Inferior parietal cortex (tissue), 1 donor: ENCODE data around the gene BANF1.
"Not testable (repeated sequence)": the region's sequence is repeated elsewhere in the genome, so short reads cannot be mapped to it uniquely, and the experiment has no call there.

Experiments
- DNase-seq: peaks from one replicate; pipeline ENCODE4 v3.0.0-alpha.2; 2016; ENCODE audit errors: extremely low spot score

Gene BANF1

GRCh38 chr11:65978391-65979238, 23.7 kb upstream of the BANF1 start:
- DNase-seq, result no peak

GRCh38 chr11:65979261-65979759, 23.0 kb upstream of the BANF1 start:
- no peak for DNase-seq

- DNase-seq, result no peak
Observed at GRCh38 chr11:65981101-65981740, 21.1 kb upstream of the BANF1 start.

DNA sequence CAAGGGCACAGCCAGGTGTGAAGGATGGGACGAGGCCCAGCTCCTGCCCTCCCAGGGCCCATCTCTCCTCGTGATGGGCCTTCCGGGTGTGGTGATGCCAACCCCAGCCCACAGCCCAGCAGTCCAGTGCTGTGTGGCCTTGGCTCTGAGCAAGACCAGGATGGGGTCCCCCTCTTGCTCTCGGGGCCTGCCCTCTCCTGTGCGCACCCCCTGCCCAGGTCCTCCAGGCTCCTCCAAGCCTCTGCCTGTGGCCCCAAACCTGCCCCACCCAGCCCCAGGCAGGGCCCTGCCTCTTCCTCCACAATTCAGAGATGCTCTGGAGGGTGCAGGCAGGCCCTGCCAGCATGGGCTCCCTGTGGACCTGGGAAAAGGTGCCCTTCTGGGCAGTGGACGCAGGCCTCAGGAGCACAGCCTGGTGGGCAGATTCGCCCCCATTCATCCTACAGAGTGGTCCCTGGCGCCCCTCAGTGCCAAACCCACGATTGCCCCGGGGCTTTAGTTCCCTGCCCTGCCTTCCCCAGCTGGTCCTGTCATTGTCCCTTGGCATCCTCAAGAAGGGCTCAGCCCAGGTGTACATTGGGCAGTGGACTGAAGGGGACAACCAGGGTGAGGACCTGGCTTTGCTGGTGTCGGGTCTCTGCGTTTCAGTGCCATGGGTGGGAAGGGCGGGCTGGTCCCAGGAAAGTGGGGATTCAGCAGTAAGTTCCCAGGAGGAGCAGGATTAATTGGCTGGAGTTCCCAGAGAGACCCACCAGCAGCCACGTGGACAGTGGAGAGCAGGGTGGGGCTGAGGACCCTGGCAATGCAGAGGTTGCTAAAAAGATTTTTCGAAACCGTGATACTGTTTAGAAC, 20.1 kb upstream of the BANF1 start:
- DNase-seq, result no peak

- DNase-seq, result no peak
Observed at GRCh38 chr11:65982824-65983588, 19.3 kb upstream of the BANF1 start.

DNA sequence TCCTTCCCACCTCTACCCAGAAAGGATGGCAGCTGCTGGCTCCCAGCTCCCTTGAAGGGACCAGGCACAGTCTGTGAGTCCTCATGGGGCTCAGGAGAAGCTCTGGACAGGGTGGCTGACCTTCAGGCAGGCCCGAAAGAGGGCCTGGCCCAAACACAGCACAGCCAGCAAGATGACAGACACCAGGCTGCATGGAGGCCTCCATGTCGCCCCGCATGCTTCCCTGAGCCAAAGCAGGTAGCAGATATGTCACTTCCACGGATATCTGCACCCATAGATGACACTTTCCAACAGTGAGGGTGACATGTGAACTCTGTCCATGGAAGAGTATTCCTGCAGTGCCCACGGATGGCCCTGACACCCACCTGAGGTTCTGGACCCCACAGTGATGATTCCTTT, 18.7 kb upstream of the BANF1 start:
- DNase-seq, result no peak

- DNase-seq, result no peak
Observed at GRCh38 chr11:65987336-65987735, 15.0 kb upstream of the BANF1 start.

- peak; percentile 96 for DNase-seq
Observed at GRCh38 chr11:65988791-65989592, 13.3 kb upstream of the BANF1 start.

DNA sequence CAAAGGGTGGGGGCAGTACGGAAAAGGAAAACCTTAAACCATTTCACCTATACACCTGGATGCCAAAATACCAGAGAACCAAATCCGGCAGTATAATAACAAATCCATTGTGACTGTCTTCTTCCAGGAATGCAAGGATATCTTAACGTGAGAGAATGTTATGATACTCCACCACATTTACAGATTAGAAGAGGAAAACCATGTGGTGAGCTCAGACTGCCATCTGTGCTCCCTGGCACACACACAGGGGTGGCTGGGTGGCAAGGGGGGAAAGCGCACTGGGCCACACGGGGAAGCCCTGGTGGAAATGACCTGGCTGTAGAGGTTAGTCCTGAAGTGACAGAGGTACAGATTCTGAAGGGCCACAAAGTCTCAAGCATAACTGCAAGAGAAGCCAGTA, 10.2 kb upstream of the BANF1 start:
- DNase-seq, result no peak

DNA sequence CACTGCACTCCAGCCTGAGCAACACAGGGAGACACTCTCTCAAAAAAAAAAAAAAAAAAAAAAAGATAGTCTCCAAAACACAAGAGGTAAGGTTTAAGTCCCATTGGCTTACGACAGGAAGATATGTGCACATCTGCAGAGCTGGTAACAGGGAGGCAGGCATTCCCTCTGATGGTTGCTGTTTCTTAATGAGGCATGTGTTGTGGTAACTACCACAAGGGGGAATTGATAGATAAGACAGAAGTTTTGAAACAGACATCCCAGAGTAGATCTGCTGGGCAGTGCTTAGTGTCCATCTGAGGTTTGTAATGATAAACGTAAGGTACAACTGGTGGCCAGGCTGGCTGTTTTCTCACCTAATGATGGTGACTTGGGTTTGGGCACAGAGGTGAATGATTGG, 5.0 kb upstream of the BANF1 start:
- no peak for DNase-seq

- DNase-seq, result peak; percentile 40
Observed at GRCh38 chr11:66002648-66003225, 434 bp downstream of the BANF1 start.

GRCh38 chr11:66003291-66003690, 988 bp downstream of the BANF1 start:
- DNase-seq, result no peak

- no peak for DNase-seq
Observed at GRCh38 chr11:66004186-66004585, 1.9 kb downstream of the BANF1 start.

- DNase-seq, result no peak
Observed at GRCh38 chr11:66006134-66006890, 4.0 kb downstream of the BANF1 start.

GRCh38 chr11:66006891-66007176, 4.5 kb downstream of the BANF1 start:
- DNase-seq, result no peak

DNA sequence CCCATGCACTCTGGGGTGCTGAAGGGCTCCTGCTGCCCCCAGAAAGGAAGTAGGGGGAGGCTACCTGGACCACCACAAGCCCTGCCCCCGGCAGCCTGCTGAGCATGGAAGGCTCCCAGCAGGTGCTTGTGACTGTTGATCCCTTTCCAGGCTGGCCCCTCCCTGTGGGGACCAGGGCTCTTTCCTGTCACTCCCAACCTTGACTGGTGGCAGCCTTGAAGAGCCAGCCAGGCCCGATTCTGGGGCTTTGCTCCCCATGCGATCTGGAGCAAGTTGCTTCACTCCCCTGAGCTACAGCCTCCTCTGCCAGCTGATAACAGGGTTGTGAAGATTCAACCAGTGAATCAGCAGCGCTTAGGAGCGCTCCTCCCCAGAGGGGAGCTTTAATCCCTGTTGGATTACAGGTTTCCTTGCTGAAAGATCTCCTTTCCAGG, 4.9 kb downstream of the BANF1 start:
- DNase-seq, result no peak

DNA sequence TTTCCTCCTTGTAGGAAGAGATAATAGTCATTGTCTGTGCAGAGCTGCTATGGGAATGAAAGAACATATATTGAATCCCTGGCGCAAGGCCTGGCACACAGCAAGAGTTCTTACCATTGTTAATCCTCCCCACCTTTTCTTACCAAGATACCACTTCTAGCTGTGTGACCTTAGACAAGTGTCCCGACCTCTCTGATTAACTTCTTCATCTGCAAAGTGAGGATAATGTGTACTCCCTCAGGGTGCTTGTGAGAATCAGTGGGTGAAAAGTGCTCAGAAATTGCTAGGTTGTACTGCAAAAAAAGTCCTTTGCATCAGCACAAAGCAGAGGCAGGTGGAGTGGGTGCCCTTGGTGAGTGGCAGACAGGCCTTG, 5.8 kb downstream of the BANF1 start:
- DNase-seq, result no peak

- no peak for DNase-seq
Observed at GRCh38 chr11:66008468-66009101, 6.3 kb downstream of the BANF1 start.

GRCh38 chr11:66010036-66010435, 7.7 kb downstream of the BANF1 start:
- DNase-seq, result not testable (repeated sequence)
